ENCODE measurements around the gene DNAJC3.
"Not testable (repeated sequence)": the region's sequence is repeated elsewhere in the genome, so short reads cannot be mapped to it uniquely, and the experiment has no call there.

Gene DNAJC3

DNA sequence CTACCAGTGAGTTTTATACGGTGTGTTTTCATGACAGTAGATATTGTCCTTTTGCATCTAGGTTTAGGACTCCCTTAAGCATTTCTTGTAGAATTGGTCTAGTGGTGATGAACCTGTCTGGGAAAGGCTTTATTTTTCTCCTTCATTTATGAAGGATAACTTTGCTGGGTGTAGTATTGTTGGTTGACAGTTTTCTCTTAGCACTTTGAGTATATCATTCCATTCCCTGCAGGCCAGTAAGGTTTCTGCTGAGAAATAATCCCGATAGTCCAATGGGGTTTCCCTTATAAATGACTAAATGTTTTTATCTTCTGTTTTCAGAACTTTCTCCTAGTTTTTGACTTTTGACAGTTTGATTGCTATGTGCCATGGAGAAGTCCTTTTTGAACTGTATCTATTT lies 57.2 kb downstream of the DNAJC3 start:
- no peak for TF ChIP-seq ZFX (IDR thresholded peaks at IDR 0.05; ENCODE audit: borderline replicate concordance)
- TF ChIP-seq, protein P1, sequence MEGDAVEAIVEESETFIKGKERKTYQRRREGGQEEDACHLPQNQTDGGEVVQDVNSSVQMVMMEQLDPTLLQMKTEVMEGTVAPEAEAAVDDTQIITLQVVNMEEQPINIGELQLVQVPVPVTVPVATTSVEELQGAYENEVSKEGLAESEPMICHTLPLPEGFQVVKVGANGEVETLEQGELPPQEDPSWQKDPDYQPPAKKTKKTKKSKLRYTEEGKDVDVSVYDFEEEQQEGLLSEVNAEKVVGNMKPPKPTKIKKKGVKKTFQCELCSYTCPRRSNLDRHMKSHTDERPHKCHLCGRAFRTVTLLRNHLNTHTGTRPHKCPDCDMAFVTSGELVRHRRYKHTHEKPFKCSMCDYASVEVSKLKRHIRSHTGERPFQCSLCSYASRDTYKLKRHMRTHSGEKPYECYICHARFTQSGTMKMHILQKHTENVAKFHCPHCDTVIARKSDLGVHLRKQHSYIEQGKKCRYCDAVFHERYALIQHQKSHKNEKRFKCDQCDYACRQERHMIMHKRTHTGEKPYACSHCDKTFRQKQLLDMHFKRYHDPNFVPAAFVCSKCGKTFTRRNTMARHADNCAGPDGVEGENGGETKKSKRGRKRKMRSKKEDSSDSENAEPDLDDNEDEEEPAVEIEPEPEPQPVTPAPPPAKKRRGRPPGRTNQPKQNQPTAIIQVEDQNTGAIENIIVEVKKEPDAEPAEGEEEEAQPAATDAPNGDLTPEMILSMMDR (IDR thresholded peaks at IDR 0.05): no peak
- no peak overlapping the region for H3K27ac ChIP-seq

DNA sequence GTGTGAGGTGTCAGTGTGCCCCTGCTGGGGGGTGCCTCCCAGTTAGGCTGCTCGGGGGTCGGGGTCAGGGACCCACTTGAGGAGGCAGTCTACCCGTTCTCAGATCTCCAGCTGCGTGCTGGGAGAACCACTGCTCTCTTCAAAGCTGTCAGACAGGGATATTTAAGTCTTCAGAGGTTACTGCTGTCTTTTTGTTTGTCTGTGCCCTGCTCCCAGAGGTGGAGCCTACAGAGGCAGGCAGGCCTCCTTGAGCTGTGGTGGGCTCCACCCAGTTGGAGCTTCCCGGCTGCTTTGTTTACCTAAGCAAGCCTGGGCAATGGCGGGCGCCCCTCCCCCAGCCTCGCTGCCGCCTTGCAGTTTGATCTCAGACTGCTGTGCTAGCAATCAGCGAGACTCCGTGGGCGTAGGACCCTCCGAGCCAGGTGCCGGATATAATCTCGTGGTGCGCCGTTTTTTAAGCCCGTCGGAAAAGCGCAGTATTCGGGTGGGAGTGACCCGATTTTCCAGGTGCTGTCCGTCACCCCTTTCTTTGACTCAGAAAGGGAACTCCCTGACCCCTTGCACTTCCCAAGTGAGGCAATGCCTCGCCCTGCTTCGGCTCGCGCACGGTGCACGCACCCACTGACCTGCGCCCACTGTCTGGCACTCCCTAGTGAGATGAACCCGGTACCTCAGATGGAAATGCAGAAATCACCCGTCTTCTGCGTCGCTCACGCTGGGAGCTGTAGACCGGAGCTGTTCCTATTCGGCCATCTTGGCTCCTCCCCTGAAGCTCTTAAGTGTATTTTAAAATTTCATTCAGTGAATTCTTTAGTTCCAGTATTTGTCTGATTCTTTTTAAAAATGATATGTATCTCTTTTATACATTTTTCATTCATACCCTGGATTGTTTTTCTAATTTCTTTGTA lies 63.4 kb downstream of the DNAJC3 start:
- not testable (repeated sequence) for H3K27ac ChIP-seq

DNA sequence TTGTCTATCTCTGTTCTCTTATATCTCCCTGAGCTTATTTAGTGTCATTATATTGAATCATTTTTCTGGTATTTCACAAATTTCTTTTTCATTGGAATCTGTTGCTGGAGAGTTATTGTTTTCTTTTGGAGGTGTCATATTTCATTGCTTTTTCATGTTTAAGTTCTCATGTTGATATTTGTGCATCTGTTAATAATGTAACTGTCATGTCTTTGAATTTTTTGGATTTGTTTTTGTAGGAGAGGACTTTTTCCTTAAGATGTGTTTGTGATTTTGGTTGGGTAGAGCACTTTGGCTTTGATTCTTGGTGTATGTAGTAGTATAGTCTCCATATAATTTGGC lies 64.0 kb downstream of the DNAJC3 start:
- no peak overlapping the region for H3K27ac ChIP-seq

DNA sequence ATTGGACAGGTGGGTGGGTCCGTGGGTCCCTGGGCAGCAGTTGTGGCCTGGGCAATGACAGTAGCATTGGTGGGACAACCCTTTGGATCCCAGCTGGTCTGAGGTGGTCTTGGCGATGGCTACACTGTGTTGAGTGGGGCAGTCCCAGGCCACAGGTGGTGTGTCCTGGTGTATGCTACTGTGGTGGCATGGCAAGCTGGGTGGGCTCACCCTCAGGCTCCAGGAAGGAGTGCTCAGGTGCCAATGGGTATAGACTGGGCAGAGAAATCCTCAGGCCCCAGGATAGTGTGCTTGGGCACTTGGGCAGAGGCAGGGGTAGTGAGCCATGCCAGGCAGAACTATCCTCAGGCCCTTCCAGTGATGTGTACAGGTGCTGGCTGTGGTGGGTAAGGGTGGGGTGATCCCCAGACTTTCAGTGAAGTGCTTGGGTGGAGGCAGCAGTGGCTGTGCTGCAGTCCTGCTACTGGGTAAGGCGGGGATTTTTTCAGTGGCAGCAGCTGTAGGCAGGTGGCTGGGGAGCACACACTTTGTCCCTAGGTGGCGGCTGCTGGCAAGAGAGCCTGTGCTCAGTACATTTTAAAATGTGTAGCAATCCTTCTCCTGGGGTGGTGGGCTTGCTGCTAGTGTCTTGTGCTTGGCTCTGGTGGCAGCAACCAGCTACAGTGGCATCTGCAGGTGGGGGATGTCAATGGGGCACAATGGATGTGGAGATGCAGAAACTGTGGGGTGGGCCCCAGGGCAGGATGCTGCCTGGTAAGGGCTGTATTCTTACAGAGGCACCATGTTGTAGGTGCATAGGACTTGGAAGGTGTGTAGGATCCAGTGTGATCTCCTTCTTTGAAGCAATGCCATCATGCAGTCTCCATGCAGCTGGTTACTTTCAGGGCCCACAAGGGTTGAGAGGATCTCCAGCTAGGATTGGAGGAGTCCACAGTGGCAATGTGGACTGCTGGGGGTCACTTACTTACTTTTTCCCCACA lies 64.9 kb downstream of the DNAJC3 start:
- TF ChIP-seq, protein P1 (IDR thresholded peaks at IDR 0.05): no peak
- no peak for TF ChIP-seq ZFX (IDR thresholded peaks at IDR 0.05; ENCODE audit: borderline replicate concordance)
- no peak overlapping the region for H3K27ac ChIP-seq

More for the DNA sequence above, 64.0 kb downstream of the DNAJC3 start:
- TF ChIP-seq, protein P1 (IDR thresholded peaks at IDR 0.05): no peak
- no peak for TF ChIP-seq ZFX (IDR thresholded peaks at IDR 0.05; ENCODE audit: borderline replicate concordance)

DNA sequence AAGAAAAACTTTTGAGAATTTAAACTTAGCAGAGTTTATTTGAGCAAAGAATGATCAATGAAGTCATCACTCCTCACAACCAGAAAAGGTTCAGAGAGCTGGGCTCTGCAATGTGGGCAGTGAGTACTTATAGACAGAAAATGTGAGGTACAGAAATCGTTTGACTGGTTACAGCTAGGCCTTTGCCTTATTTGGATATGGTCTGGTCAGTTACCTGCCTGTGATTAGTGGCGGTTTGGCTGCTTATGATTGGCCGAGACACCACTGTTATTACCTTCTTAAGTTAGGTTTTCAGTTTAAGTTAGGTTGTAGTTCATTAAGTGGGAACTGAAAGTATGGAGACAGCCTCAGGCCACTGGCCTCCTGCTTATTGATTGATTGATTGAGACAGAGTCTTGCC lies 66.3 kb downstream of the DNAJC3 start:
- no peak for TF ChIP-seq ZFX (IDR thresholded peaks at IDR 0.05; ENCODE audit: borderline replicate concordance)
- TF ChIP-seq, protein P1 (IDR thresholded peaks at IDR 0.05): no peak
- no peak overlapping the region for H3K27ac ChIP-seq

DNA sequence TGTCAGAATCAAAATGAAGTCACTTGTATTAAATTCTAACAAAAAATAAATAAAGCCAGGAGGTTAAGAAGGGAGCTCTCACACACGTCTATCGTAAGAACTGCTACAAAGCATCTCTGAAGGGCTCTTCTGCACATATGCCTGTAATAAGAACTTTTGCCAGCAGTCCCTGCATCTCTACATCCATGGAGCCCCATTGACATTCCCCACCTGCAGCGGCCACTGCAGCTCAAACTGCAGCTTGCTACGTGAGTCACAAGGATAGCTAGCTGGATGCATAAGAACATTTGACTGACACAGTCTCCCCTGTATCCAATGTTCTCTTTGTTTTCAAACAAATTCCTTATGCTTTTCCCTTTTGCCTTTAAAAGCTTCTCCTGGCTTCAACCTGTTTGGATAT lies 68.3 kb downstream of the DNAJC3 start:
- H3K27ac ChIP-seq: no peak overlapping the region
- TF ChIP-seq ZFX (IDR thresholded peaks at IDR 0.05; ENCODE audit: borderline replicate concordance): no peak
- TF ChIP-seq, protein P1 (IDR thresholded peaks at IDR 0.05): no peak

DNA sequence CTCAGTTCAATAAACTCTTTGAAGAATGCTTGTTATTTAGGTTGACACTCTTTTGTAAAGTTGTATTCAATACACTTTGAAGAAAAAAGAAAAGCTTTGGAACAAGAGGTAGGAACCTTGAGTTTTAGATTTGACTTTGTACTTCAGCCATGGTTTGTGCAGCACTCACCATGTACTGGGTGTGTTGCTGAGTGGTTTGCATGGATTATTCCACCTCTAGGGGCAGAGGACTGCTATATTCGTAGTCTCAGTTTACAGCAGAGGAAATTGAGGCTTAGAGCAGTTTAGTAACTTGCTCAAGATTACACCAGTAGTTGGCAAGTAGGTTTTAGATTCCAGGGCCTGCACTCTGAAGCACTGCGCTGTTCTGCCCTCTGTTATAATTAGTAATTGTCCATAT lies 68.8 kb downstream of the DNAJC3 start:
- TF ChIP-seq, protein P1 (IDR thresholded peaks at IDR 0.05): peak; percentile 26
- TF ChIP-seq ZFX (IDR thresholded peaks at IDR 0.05; ENCODE audit: borderline replicate concordance): no peak
- H3K27ac ChIP-seq: no peak overlapping the region
